Mucosa of stomach (tissue), 1 donor: ENCODE data around the gene ME3.

ENCODE experiments used
- H3K27me3 ChIP-seq: one replicate; pipeline ENCODE4 v1.7.0; 2013; ENCODE audit warnings: mild to moderate bottlenecking, low read length; ENCODE audit not compliant: control insufficient read depth, insufficient read depth
- H3K36me3 ChIP-seq: one replicate; pipeline ENCODE4 v1.7.0; 2013; ENCODE audit warnings: low read length; ENCODE audit not compliant: control insufficient read depth, insufficient read depth
- H3K4me1 ChIP-seq: one replicate; pipeline ENCODE4 v1.7.0; 2013; ENCODE audit warnings: mild to moderate bottlenecking, low read length; ENCODE audit not compliant: control insufficient read depth, insufficient read depth
- H3K4me3 ChIP-seq: one replicate; pipeline ENCODE4 v1.7.0; 2013; ENCODE audit warnings: low read length
- H3K9ac ChIP-seq: one replicate; pipeline ENCODE4 v1.7.0; 2013; ENCODE audit warnings: mild to moderate bottlenecking, low read length, moderate library complexity
- H3K9me3 ChIP-seq: one replicate; pipeline ENCODE4 v1.7.0; 2013; ENCODE audit warnings: mild to moderate bottlenecking, low read length, moderate library complexity; ENCODE audit not compliant: control insufficient read depth
- donor health status: Pancreatic carcinoma.

Gene ME3

DNA sequence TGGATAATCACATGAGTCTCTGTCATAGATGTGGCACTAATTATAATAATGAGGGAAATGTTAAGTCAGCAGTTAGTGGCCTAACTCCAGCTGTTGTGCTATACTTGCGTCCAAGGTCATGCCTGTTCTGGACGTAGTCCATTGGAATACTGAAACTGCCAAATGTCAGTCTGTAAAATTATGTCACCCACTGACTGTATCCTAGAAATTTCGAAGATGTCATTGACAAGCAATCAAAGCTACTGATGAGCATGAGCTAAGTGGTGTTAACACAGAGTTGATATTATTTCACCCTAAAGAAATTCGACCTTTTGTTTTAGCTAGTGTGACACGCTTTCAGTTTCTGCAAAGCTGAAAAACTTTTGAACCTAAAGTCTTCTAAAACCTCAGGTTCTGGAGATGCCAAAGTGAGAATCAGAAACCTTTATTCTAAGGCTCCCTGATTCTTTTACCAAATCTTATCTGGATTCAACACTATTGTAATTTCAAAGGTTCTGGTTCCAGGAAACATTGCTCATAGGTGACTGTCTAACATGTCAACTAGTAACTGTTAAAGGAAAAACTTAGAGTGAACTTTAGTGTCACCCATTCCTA is 14.9 kb upstream of the ME3 start:
- Histone ChIP-seq H3K9me3 (no peaks in the 10 kb centered on the region), H3K36me3 (no peaks in the 10 kb centered on the region), H3K4me1 (no peaks in the 10 kb centered on the region), H3K4me3 (no peak overlapping the region), H3K27me3 (no peaks in the 10 kb centered on the region), H3K9ac (no peak overlapping the region)

DNA sequence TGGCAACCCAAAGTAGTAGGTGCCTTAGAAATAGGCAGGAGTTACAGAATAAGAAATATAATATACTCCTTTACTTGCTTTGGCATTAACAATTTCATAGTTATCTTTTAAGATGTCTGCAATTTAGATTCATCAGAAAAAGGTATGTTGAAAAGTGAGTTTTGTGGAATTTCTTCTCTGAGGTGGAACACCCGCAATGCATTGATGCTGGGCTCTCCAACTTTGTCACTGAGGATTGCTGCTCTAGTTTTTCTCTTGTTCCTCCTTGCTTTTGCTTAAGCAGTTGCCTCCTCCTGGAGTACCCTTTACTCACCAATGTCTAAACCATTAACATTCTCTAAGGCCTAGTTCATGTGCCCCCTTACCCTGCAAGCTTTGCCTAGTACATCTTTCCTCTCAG is 14.1 kb upstream of the ME3 start:
- Histone ChIP-seq H3K4me3 (no peak overlapping the region), H3K27me3 (no peaks in the 10 kb centered on the region), H3K4me1 (no peaks in the 10 kb centered on the region), H3K9me3 (no peaks in the 10 kb centered on the region), H3K9ac (no peak overlapping the region), H3K36me3 (no peaks in the 10 kb centered on the region)

DNA sequence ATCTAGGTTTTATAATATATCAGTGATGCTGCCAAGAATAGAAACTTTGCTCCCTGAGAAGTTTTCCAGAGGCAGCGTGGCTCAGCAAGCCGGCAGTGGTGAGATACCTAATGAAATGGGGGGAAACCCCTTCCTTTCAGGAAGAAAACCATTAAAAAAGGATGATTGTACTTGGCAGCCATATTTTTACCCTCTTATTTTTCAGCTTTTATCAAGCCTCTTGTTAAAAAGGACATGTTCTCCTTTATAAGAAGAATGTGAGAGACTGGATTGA is 9.0 kb upstream of the ME3 start:
- H3K27me3 ChIP-seq = no peaks in the 10 kb centered on the region
- no peaks in the 10 kb centered on the region for H3K4me1 ChIP-seq
- no peak overlapping the region for H3K9ac ChIP-seq
- H3K36me3 ChIP-seq = no peaks in the 10 kb centered on the region
- no peaks in the 10 kb centered on the region for H3K9me3 ChIP-seq
- H3K4me3 ChIP-seq = no peak overlapping the region

DNA sequence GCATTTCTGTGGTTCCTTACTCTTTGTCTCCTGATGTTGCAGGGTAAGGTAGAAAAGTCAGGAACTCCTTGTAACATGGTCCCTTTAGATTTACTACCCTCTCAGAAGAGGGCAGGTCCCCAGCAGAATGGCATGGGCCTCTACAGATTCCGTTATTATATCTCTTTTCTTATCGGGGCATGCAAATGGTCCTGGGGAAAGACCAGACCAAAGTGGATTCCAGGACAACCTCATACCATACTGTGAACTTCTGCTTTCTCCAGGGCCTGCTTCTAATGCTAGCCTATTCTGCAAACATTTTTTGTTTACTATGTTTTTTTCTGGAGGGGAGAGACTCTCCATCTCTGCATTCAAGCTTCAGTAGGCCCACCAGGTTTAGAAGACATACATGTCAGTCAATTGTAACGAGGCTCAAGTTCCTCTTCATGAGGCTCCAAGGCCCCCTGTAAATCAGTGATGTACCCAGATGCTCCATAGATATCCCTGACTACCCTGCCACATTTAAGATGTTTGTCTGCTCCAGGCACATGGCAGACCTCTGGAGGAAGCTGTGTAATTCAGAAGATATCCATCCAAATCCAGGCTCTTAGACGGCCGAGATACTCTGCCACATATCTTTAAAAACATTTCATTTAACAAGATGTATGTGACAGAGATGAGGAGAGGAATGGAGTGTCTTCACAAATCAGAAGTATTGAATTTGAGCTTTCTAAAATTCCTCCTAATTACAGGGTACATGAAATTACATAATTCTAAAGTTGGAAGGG is 8.5 kb upstream of the ME3 start:
- Histone ChIP-seq H3K36me3 (no peaks in the 10 kb centered on the region), H3K9ac (no peak overlapping the region), H3K9me3 (no peaks in the 10 kb centered on the region), H3K4me3 (no peak overlapping the region), H3K27me3 (no peaks in the 10 kb centered on the region), H3K4me1 (no peaks in the 10 kb centered on the region)

- Histone ChIP-seq H3K36me3 (no peaks in the 10 kb centered on the region), H3K4me3 (no peak overlapping the region), H3K9me3 (no peaks in the 10 kb centered on the region), H3K27me3 (no peaks in the 10 kb centered on the region), H3K4me1 (peaks cover 11% of the 10 kb centered on the region), H3K9ac (no peak overlapping the region)
Observed at GRCh38 chr11:86678823-86679222, 6.4 kb upstream of the ME3 start.

- Histone ChIP-seq H3K9me3 (no peaks in the 10 kb centered on the region), H3K4me1 (peaks cover 17% of the 10 kb centered on the region), H3K36me3 (no peaks in the 10 kb centered on the region), H3K9ac (no peak overlapping the region), H3K4me3 (no peak overlapping the region), H3K27me3 (no peaks in the 10 kb centered on the region)
Observed at GRCh38 chr11:86678296-86678695, 5.9 kb upstream of the ME3 start.

- no peak overlapping the region for H3K9ac ChIP-seq
- no peaks in the 10 kb centered on the region for H3K36me3 ChIP-seq
- H3K4me3 ChIP-seq = no peak overlapping the region
- H3K4me1 ChIP-seq = peaks cover 26% of the 10 kb centered on the region
- H3K27me3 ChIP-seq = no peaks in the 10 kb centered on the region
- no peaks in the 10 kb centered on the region for H3K9me3 ChIP-seq
Observed at GRCh38 chr11:86676533-86677154, 4.2 kb upstream of the ME3 start.

DNA sequence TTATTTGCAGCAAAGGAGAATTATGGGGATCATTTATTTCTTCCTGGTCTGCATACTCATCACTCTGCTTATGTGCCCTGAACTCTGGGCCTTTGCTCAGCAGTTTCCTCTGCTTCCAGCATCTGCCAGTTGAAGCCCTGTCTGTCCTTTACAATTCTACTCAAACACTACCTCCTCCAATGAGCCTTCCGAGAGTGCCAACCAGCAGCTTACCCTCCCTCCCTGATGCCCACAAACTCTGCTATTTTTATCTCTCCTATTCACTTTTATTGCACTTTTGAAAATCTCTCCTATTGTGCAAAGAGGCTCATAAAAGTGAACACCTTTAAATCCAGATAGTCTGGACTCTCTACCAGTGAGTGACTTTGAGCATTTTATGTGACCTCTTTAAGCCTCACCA is 3.6 kb upstream of the ME3 start:
- no peaks in the 10 kb centered on the region for H3K27me3 ChIP-seq
- H3K9me3 ChIP-seq = no peaks in the 10 kb centered on the region
- no peaks in the 10 kb centered on the region for H3K36me3 ChIP-seq
- H3K4me3 ChIP-seq = no peak overlapping the region
- H3K9ac ChIP-seq = no peak overlapping the region
- peaks cover 26% of the 10 kb centered on the region for H3K4me1 ChIP-seq

GRCh38 chr11:86675017-86675416 is 2.6 kb upstream of the ME3 start:
- H3K4me1 ChIP-seq = peaks cover 26% of the 10 kb centered on the region
- no peak overlapping the region for H3K9ac ChIP-seq
- no peaks in the 10 kb centered on the region for H3K36me3 ChIP-seq
- no peak overlapping the region for H3K4me3 ChIP-seq
- H3K9me3 ChIP-seq = no peaks in the 10 kb centered on the region
- no peaks in the 10 kb centered on the region for H3K27me3 ChIP-seq

DNA sequence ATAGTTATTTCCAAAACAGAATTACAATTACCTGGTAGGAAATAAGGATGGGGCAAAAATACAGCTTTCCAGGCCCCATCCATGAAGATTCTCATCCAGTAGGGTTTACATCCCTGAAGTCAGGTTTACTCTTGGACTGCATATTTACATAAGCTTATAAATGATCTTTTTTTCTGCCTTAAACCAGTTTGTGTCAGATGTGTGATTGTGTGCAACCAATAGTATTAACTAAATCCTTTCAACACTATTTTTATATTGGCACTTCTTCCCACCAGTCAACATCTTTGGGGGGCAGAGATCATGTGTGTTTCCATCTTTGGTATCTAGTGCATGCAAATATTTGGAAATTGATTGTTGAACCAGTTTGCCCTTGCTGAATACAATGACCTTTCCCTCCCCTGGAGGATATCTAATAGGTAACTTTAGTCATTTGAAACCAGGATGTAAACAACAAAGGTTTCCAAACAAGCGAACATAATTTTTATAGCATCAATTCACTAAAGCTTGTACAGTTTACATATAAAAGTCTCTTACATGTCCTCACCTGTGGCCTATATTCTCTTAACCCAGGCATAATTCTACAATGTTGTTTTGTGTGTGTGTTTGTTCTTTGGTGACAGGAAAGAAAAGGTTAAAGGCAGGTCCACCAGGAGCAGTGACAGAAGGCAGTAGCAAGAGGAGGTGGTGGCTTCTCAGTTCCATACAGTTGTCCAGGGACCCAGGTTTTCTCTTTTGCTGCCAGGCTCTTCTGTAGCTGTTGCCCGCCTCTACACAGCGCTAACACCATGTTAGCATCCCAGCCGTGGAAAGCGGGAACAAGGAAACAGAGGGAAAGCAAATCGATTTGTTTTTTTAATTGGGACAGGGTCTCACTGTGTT is 1.7 kb upstream of the ME3 start:
- H3K36me3 ChIP-seq = no peaks in the 10 kb centered on the region
- H3K9ac ChIP-seq = no peak overlapping the region
- H3K4me3 ChIP-seq = no peak overlapping the region
- H3K4me1 ChIP-seq = peaks cover 26% of the 10 kb centered on the region
- H3K9me3 ChIP-seq = no peaks in the 10 kb centered on the region
- H3K27me3 ChIP-seq = no peaks in the 10 kb centered on the region

- H3K27me3 ChIP-seq = no peaks in the 10 kb centered on the region
- H3K4me3 ChIP-seq = no peak overlapping the region
- no peaks in the 10 kb centered on the region for H3K36me3 ChIP-seq
- H3K9me3 ChIP-seq = no peaks in the 10 kb centered on the region
- H3K9ac ChIP-seq = no peak overlapping the region
- peaks cover 26% of the 10 kb centered on the region for H3K4me1 ChIP-seq
Observed at GRCh38 chr11:86673055-86673843, 833 bp upstream of the ME3 start.
